Neural progenitor cell (in vitro differentiated cells): Measurements from ENCODE around the gene ANGPTL2.

Experiments
- EZH2 ChIP-seq: fragments of 200-600 bp; sonication (generic); IDR thresholded peaks from 2 replicates; pipeline ENCODE4 v1.6.1; 2017; ENCODE audit warnings: antibody characterized with exemption, mild to moderate bottlenecking, moderate library complexity
- TF ChIP-seq, protein P1 (sequence below): fragments of 200-600 bp; sonication (generic); IDR thresholded peaks from 2 replicates; pipeline ENCODE4 v1.5.1; 2017; ENCODE audit warnings: antibody characterized with exemption, mild to moderate bottlenecking

GRCh38 chr9:127167560-127168326 lies 45.3 kb upstream of the ANGPTL2 start:
- TF ChIP-seq, protein P1, sequence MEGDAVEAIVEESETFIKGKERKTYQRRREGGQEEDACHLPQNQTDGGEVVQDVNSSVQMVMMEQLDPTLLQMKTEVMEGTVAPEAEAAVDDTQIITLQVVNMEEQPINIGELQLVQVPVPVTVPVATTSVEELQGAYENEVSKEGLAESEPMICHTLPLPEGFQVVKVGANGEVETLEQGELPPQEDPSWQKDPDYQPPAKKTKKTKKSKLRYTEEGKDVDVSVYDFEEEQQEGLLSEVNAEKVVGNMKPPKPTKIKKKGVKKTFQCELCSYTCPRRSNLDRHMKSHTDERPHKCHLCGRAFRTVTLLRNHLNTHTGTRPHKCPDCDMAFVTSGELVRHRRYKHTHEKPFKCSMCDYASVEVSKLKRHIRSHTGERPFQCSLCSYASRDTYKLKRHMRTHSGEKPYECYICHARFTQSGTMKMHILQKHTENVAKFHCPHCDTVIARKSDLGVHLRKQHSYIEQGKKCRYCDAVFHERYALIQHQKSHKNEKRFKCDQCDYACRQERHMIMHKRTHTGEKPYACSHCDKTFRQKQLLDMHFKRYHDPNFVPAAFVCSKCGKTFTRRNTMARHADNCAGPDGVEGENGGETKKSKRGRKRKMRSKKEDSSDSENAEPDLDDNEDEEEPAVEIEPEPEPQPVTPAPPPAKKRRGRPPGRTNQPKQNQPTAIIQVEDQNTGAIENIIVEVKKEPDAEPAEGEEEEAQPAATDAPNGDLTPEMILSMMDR = no peak
- TF ChIP-seq EZH2 = no peak
